H9 (cell line): Measurements from ENCODE around the gene OTUB2. TPM values are rescaled to one million over a fixed set of nuclear protein-coding genes. Genes with fewer than 3 reads are reported as not detected.

ENCODE experiments used
- DNase-seq: peaks from one replicate; pipeline ENCODE4 v3.0.0-alpha.2; 2017
- H2AFZ ChIP-seq: one replicate; pipeline ENCODE4 v1.6.1; 2013; ENCODE audit warnings: mild to moderate bottlenecking, low read length, control low read depth, moderate library complexity
- H2AK5ac ChIP-seq: 2 replicates; pipeline ENCODE4 v1.6.1; 2013; ENCODE audit warnings: low read length, control low read depth, mixed read lengths; ENCODE audit not compliant: insufficient read length
- H2BK120ac ChIP-seq: one replicate; pipeline ENCODE4 v1.6.1; 2013; ENCODE audit warnings: low read depth, mild to moderate bottlenecking, low read length, control low read depth, inconsistent platforms; ENCODE audit not compliant: poor library complexity, severe bottlenecking
- H2BK12ac ChIP-seq: 2 replicates; pipeline ENCODE4 v1.6.1; 2013; ENCODE audit warnings: low read length, control low read depth, mixed read lengths, low read depth; ENCODE audit not compliant: insufficient read length
- H2BK15ac ChIP-seq: 2 replicates; pipeline ENCODE4 v1.6.1; 2013; ENCODE audit warnings: low read depth, low read length, control low read depth
- H2BK20ac ChIP-seq: one replicate; pipeline ENCODE4 v1.6.1; 2013; ENCODE audit warnings: low read depth, mild to moderate bottlenecking, low read length, control low read depth, inconsistent platforms; ENCODE audit not compliant: poor library complexity, severe bottlenecking
- H2BK5ac ChIP-seq: 2 replicates; pipeline ENCODE4 v1.6.1; 2013; ENCODE audit warnings: low read length, control low read depth, mixed read lengths; ENCODE audit not compliant: insufficient read length
- H3K14ac ChIP-seq: 2 replicates; pipeline ENCODE4 v1.6.1; 2013; ENCODE audit warnings: low read length, control low read depth; ENCODE audit not compliant: insufficient read depth
- H3K18ac ChIP-seq: 2 replicates; pipeline ENCODE4 v1.6.1; 2013; ENCODE audit warnings: low read depth, mild to moderate bottlenecking, mixed read lengths, low read length, control low read depth; ENCODE audit not compliant: insufficient read length
- H3K23ac ChIP-seq: 2 replicates; pipeline ENCODE4 v1.6.1; 2013; ENCODE audit warnings: low read length, control low read depth, mixed read lengths, low read depth; ENCODE audit not compliant: insufficient read length
- H3K23me2 ChIP-seq: 2 replicates; pipeline ENCODE4 v1.6.1; 2013; ENCODE audit warnings: low read depth, mild to moderate bottlenecking, mixed read lengths, low read length, control low read depth; ENCODE audit not compliant: insufficient read length, poor library complexity, severe bottlenecking
- H3K27ac ChIP-seq: 2 replicates; pipeline ENCODE4 v1.5.1; 2013; ENCODE audit warnings: low read length, control low read depth, mixed read lengths, low read depth; ENCODE audit not compliant: insufficient read length
- H3K27me3 ChIP-seq: 2 replicates; pipeline ENCODE4 v1.6.1; 2013; ENCODE audit warnings: low read length, control low read depth, inconsistent platforms; ENCODE audit not compliant: insufficient read depth
- H3K4ac ChIP-seq: 2 replicates; pipeline ENCODE4 v1.6.1; 2013; ENCODE audit warnings: low read depth, mild to moderate bottlenecking, control low read depth, inconsistent platforms, low read length, moderate library complexity
- H3K4me1 ChIP-seq: 2 replicates; pipeline ENCODE4 v1.6.1; 2013; ENCODE audit warnings: low read length, control low read depth, inconsistent platforms; ENCODE audit not compliant: insufficient read depth
- H3K4me2 ChIP-seq: 2 replicates; pipeline ENCODE4 v1.6.1; 2013; ENCODE audit warnings: low read length, control low read depth, mixed read lengths; ENCODE audit not compliant: insufficient read length, insufficient read depth
- H3K56ac ChIP-seq: 2 replicates; pipeline ENCODE4 v1.6.1; 2013; ENCODE audit warnings: low read depth, mild to moderate bottlenecking, mixed read lengths, low read length, control low read depth; ENCODE audit not compliant: insufficient read length
- H3K79me1 ChIP-seq: 2 replicates; pipeline ENCODE4 v1.6.1; 2013; ENCODE audit warnings: low read depth, mild to moderate bottlenecking, moderate library complexity, low read length, control low read depth, inconsistent platforms; ENCODE audit not compliant: insufficient read depth, poor library complexity, severe bottlenecking
- H3K79me2 ChIP-seq: 2 replicates; pipeline ENCODE4 v1.6.1; 2013; ENCODE audit warnings: low read length, control low read depth, inconsistent platforms; ENCODE audit not compliant: insufficient read depth
- H3K9ac ChIP-seq: 2 replicates; pipeline ENCODE4 v1.6.1; 2013; ENCODE audit warnings: low read length, control low read depth, mixed read lengths; ENCODE audit not compliant: insufficient read length; ENCODE audit errors: extremely low read depth
- H3K9me3 ChIP-seq: one replicate; pipeline ENCODE4 v1.6.1; 2013; ENCODE audit warnings: low read depth, low read length, inconsistent platforms; ENCODE audit not compliant: control insufficient read depth
- H3T11ph ChIP-seq: one replicate; pipeline ENCODE4 v1.6.1; 2013; ENCODE audit warnings: mild to moderate bottlenecking, low read length, control low read depth, inconsistent platforms
- H4K20me1 ChIP-seq: one replicate; pipeline ENCODE4 v1.6.1; 2013; ENCODE audit not compliant: control insufficient read depth, insufficient read length, insufficient read depth
- H4K5ac ChIP-seq: 2 replicates; pipeline ENCODE4 v1.6.1; 2013; ENCODE audit warnings: low read depth, mild to moderate bottlenecking, mixed read lengths, low read length, control low read depth; ENCODE audit not compliant: insufficient read length
- H4K8ac ChIP-seq: replicated peaks from 2 replicates; pipeline ENCODE4 v1.6.1; 2013; ENCODE audit warnings: low read length, control low read depth, mixed read lengths, low read depth; ENCODE audit not compliant: insufficient read length
- H4K91ac ChIP-seq: 2 replicates; pipeline ENCODE4 v1.6.1; 2013; ENCODE audit warnings: low read depth, mild to moderate bottlenecking, moderate library complexity, mixed read lengths, low read length, control low read depth; ENCODE audit not compliant: insufficient read length
- H3K27ac Mint-ChIP-seq, 3 experiments: 2 replicates in 2 of 3; 3 replicates in 1 of 3; pipeline ENCODE4 v1.8.0; 2020 to 2021; ENCODE audit warnings: mixed read lengths in 3 of 3, mild to moderate bottlenecking in 1 of 3, moderate library complexity in 1 of 3
- H3K27me3 Mint-ChIP-seq: 2 replicates; pipeline ENCODE4 v1.8.0; 2021; ENCODE audit warnings: low read depth, mild to moderate bottlenecking, moderate library complexity, mixed read lengths
- H3K36me3 Mint-ChIP-seq, 3 experiments: 2 replicates in 2 of 3; 3 replicates in 1 of 3; pipeline ENCODE4 v1.8.0; 2020 to 2021; ENCODE audit warnings: low read depth in 3 of 3, mixed read lengths in 3 of 3; ENCODE audit not compliant: insufficient read depth in 1 of 3
- H3K4me1 Mint-ChIP-seq, 2 experiments: 2 replicates each; pipeline ENCODE4 v1.8.0; 2020; ENCODE audit warnings: mixed read lengths in 2 of 2
- H3K4me3 Mint-ChIP-seq, 2 experiments: 2 replicates in 1 of 2; 3 replicates in 1 of 2; pipeline ENCODE4 v1.8.0; 2020 to 2021; ENCODE audit warnings: mild to moderate bottlenecking in 2 of 2, mixed read lengths in 2 of 2, moderate library complexity in 1 of 2
- H3K9me3 Mint-ChIP-seq, 2 experiments: 2 replicates in 1 of 2; 3 replicates in 1 of 2; pipeline ENCODE4 v1.8.0; 2020; ENCODE audit warnings: mild to moderate bottlenecking in 2 of 2, mixed read lengths in 2 of 2, moderate library complexity in 1 of 2
- WGBS: extraction: QIAGEN DNeasy Blood & Tissue Kit; methylation state at CpG from one replicate; pipeline ENCODE4 v1.1.7; 2013; ENCODE audit warnings: missing lambda C conversion rate, low lambda C conversion rate, mixed read lengths; ENCODE audit not compliant: insufficient read length; ENCODE audit errors: extremely low coverage; 5-methylcytosine and 5-hydroxymethylcytosine counted together
- total RNA-seq: library from RNA; stranded (reverse); gene quantifications from 2 replicates; pipeline ENCODE4 v1.2.1, GENCODE V29; 2021
- TF ChIP-seq, protein P1 (sequence below): fragments of 200-600 bp; sonication (generic); conservative IDR thresholded peaks from 3 replicates; pipeline ENCODE4 v1.8.0; 2021; ENCODE audit warnings: antibody characterized with exemption, mild to moderate bottlenecking

OTUB2 gene
- total RNA-seq, 1 experiment from 2014 or later, result 3.6 TPM

GRCh38 chr14:94075008-94075407, 48.9 kb downstream of the OTUB2 start:
- Histone ChIP-seq H2AFZ (no peak overlapping the region), H2BK15ac (no peak overlapping the region), H3T11ph (no peak overlapping the region), H2BK5ac (no peak overlapping the region), H3K14ac (no peak overlapping the region), H4K5ac (no peak overlapping the region), H3K79me2 (peaks cover 39% of the 10 kb centered on the region), H3K9me3 (no peaks in the 10 kb centered on the region), H2AK5ac (no peak overlapping the region), H4K91ac (no peak overlapping the region), H2BK12ac (no peak overlapping the region), H3K23me2 (peaks cover under 1% of the 10 kb centered on the region), H3K23ac (no peak overlapping the region), H3K27me3 (no peaks in the 10 kb centered on the region), H2BK120ac (no peak overlapping the region), H3K4me1 (no peaks in the 10 kb centered on the region; the same call in 1 of the 2 replicates), H4K20me1 (peaks cover 4% of the 10 kb centered on the region), H3K9ac (no peak overlapping the region), H3K4ac (no peak overlapping the region), H3K56ac (no peak overlapping the region), H3K18ac (no peak overlapping the region), H3K79me1 (peaks cover 4% of the 10 kb centered on the region), H3K4me2 (no peak overlapping the region), H4K8ac (no peak overlapping the region), H2BK20ac (no peak overlapping the region), H3K27ac (no peak overlapping the region)
- Mint-ChIP-seq H3K27me3 (no peaks in the 10 kb centered on the region), H3K36me3 (peaks cover 65 to 68% (median 67%) of the 10 kb centered on the region in 3 experiments), H3K27ac (no peak overlapping the region), H3K4me3 (no peak overlapping the region), H3K4me1 (peaks cover 20% of the 10 kb centered on the region in 2 experiments), H3K9me3 (peaks cover 35 to 36% of the 10 kb centered on the region in 2 experiments)
- WGBS, result no CpG with 5 or more reads among the region's 2 CpGs
- no peak for DNase-seq
- TF ChIP-seq, protein P1, sequence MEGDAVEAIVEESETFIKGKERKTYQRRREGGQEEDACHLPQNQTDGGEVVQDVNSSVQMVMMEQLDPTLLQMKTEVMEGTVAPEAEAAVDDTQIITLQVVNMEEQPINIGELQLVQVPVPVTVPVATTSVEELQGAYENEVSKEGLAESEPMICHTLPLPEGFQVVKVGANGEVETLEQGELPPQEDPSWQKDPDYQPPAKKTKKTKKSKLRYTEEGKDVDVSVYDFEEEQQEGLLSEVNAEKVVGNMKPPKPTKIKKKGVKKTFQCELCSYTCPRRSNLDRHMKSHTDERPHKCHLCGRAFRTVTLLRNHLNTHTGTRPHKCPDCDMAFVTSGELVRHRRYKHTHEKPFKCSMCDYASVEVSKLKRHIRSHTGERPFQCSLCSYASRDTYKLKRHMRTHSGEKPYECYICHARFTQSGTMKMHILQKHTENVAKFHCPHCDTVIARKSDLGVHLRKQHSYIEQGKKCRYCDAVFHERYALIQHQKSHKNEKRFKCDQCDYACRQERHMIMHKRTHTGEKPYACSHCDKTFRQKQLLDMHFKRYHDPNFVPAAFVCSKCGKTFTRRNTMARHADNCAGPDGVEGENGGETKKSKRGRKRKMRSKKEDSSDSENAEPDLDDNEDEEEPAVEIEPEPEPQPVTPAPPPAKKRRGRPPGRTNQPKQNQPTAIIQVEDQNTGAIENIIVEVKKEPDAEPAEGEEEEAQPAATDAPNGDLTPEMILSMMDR, result no peak
